Kidney (tissue), 14 donors: ENCODE results near the gene DCTN5. TPM values are rescaled to one million over a fixed set of nuclear protein-coding genes. Genes with fewer than 3 reads are reported as not detected.

Experiments used
- DNase-seq, 5 donors: peaks; one replicate each; pipeline ENCODE4 v3.0.0-alpha.2; 2013 to 2020
- FAIRE-seq: peaks from 2 replicates; lab custom pipeline; 2012; peaks lifted over from hg19 to GRCh38; lab: Jason Lieb, UNC
- H3K27ac ChIP-seq, 2 donors: one replicate each; pipeline ENCODE4 v1.7.0; 2013; ENCODE audit warnings: low read depth in 2 of 2, low read length in 2 of 2, inconsistent platforms in 1 of 2
- H3K27me3 ChIP-seq: one replicate; pipeline ENCODE4 v1.7.1; 2013; ENCODE audit warnings: low read length, inconsistent platforms; ENCODE audit not compliant: control insufficient read depth, insufficient read depth
- H3K36me3 ChIP-seq, 3 donors: one replicate each; pipeline versions ENCODE4 v1.7.0 to v1.7.1; 2013; ENCODE audit warnings: low read length in 3 of 3, control low read depth in 1 of 3, inconsistent platforms in 1 of 3; ENCODE audit not compliant: insufficient read depth in 3 of 3, control insufficient read depth in 2 of 3
- H3K4me1 ChIP-seq, 3 donors: one replicate each; pipeline versions ENCODE4 v1.7.0 to v1.7.1; 2013; ENCODE audit warnings: low read length in 3 of 3, inconsistent platforms in 1 of 3, low read depth in 1 of 3; ENCODE audit not compliant: control insufficient read depth in 2 of 3, insufficient read depth in 2 of 3
- H3K4me3 ChIP-seq, 3 donors: one replicate each; pipeline versions ENCODE4 v1.7.0 to v1.8.1; 2013; ENCODE audit warnings: low read length in 3 of 3, control low read depth in 1 of 3, inconsistent platforms in 1 of 3
- H3K9ac ChIP-seq, 3 donors: one replicate each; pipeline versions ENCODE4 v1.7.0 to v1.7.1; 2013; ENCODE audit warnings: low read length in 3 of 3, control low read depth in 1 of 3, inconsistent platforms in 1 of 3
- H3K9me3 ChIP-seq, 3 donors: one replicate each; pipeline versions ENCODE4 v1.7.0 to v1.7.1; 2013; ENCODE audit warnings: low read length in 3 of 3, control low read depth in 1 of 3, inconsistent platforms in 1 of 3; ENCODE audit not compliant: control insufficient read depth in 2 of 3, insufficient read depth in 1 of 3
- CTCF ChIP-seq: IDR thresholded peaks from 3 replicates; pipeline ENCODE4 v1.5.1; 2012; ENCODE audit warnings: mild to moderate bottlenecking, moderate library complexity, borderline replicate concordance; ENCODE audit not compliant: insufficient read depth; ENCODE audit errors: extremely low read depth
- intact Hi-C: fragments of 100-400 bp; cut with DNase I; formaldehyde crosslinking; loops from one replicate; pipeline ENCODE4 v1.11.1; 2022
- polyA plus RNA-seq: library from polyadenylated mRNA; stranded (reverse); fragments of 350-450 nt; fragmentation: Illumina TruSeq; extraction: RNeasy Lipid Tissue Mini Kit (QIAGEN cat#74804); gene quantifications from one replicate; pipeline ENCODE4 v1.2.3, GENCODE V29; 2014; ENCODE audit warnings: low read depth, low replicate concordance; ENCODE audit not compliant: insufficient read depth
- total RNA-seq: library from RNA; stranded (reverse); fragmentation: NEBNext Ultra II Directional; extraction: Animal tissue kit (Norgen Biotek cat#: 25700); gene quantifications from one replicate; pipeline ENCODE4 v1.2.1, GENCODE V29; 2021
- donor health status: control.
- donor health status: control.
- donor health status: control.
- donor health status: control.
- donor health status: control.
- donor health status: DM: yes; HTN: yes; CAD: no.
- donor health status: Normal renal cell carcinoma (clear cell type).

DCTN5 gene
- total and polyA plus RNA-seq, 2 donors from 2014 or later, result 36.5 to 60.5 TPM

DNA sequence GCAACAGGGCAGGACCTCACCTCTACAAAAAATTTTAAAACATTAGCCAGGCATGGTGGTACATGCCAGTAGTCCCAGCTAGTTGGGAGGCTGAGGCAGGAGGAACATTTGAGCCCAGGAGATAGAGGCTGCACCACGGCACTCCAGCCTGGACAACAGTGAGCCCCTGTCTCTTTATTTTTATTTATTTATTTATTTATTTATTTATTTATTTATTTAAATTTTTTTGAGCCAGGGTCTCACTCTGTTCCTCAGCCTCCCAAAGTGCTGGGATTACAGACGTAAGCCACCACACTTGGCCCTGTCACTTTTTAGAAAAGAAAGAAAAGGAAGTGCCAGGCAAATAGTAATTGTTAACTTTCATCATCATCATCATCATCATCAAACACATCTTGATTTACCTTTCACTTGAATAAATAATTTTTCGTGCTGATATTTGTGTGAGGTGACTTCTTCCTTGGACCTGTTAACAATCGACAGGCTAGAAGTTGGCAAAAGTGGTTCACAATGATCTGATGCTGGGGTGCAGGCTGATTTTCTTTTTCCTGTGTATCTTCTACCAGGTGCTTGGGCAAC, 6.7 kb upstream of the DCTN5 start:
- DNase-seq (no peak), FAIRE-seq (no peak)
- Histone ChIP-seq H3K36me3 (peaks cover 4 to 16% (median 8%) of the 10 kb centered on the region in 3 donors), H3K4me3 (no peak overlapping the region), H3K27me3 (no peaks in the 10 kb centered on the region), H3K27ac (no peak overlapping the region), H3K4me1 (no peaks in the 10 kb centered on the region), H3K9me3 (no peaks in the 10 kb centered on the region), H3K9ac (no peak overlapping the region)
- intact Hi-C loops, result no loop called here
- TF ChIP-seq CTCF, result no peak

DNA sequence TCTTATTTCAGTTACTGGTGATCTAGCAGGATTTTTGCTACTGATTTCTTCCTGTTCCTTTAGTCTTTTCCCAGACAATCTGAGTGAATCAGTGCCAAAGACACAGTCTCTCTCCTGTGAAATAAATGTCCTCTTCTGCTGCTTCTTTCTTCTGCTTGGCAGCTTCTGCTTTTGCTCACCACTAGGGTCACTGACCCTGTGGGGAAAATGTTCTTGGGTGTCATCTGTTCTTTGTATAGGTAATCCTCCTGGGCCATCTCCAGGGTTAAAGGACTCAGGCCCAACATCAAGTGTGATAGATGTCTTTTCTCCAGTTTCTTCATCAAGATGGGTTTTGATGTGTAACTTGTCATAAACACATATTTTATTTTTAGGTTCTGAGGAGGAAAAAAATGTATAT, 5.3 kb upstream of the DCTN5 start:
- Histone ChIP-seq H3K27me3 (no peaks in the 10 kb centered on the region), H3K4me3 (no peak overlapping the region), H3K36me3 (peaks cover 4 to 12% (median 4%) of the 10 kb centered on the region in 3 donors), H3K9me3 (no peaks in the 10 kb centered on the region), H3K4me1 (peaks cover 0 to 10% (median 0%) of the 10 kb centered on the region in 3 donors), H3K27ac (no peak overlapping the region), H3K9ac (no peak overlapping the region)
- no peak for DNase-seq
- intact Hi-C loops, result no loop called here
- FAIRE-seq, result no peak
- no peak for TF ChIP-seq CTCF

DNA sequence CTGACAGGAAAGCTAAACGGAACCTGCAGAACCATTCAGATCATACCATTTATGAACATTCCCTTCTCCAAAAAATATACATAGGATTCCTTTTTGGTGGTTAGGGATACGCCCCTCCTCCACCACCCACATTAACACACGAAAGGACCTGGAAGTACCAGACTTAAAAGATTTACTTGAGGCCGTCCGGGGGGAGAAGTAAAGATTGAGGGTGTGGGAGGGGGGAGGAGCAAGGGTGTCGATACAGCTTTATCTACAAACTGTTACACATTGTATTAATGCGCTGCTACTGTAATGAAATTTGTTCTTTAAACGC, 693 bp upstream of the DCTN5 start:
- no peak for FAIRE-seq
- Histone ChIP-seq H3K9ac (peak overlapping the region; percentile 82 to 97 (median 89)), H3K36me3 (peaks cover 3 to 10% (median 6%) of the 10 kb centered on the region in 3 donors), H3K9me3 (no peaks in the 10 kb centered on the region), H3K27ac (peak overlapping the region; percentile 47 to 76), H3K4me3 (peak overlapping the region; percentile 66 to 99 (median 99)), H3K27me3 (no peaks in the 10 kb centered on the region), H3K4me1 (peaks cover 0 to 15% (median 3%) of the 10 kb centered on the region in 3 donors)
- no peak for TF ChIP-seq CTCF
- intact Hi-C loops, result no loop called here
- DNase-seq, result no peak
